Neuron (in vitro differentiated cells): Measurements from ENCODE around the gene TNIP1.

ENCODE experiments used
- H2AFZ ChIP-seq: one replicate; pipeline ENCODE4 v1.6.1; 2013; ENCODE audit warnings: low read depth, mild to moderate bottlenecking, inconsistent platforms, low read length, moderate library complexity
- H3K27me3 ChIP-seq: one replicate; pipeline ENCODE4 v1.6.1; 2013; ENCODE audit warnings: low read length; ENCODE audit not compliant: insufficient read depth
- H3K36me3 ChIP-seq: one replicate; pipeline ENCODE4 v1.6.1; 2013; ENCODE audit warnings: low read length; ENCODE audit not compliant: insufficient read depth
- H3K4me1 ChIP-seq: one replicate; pipeline ENCODE4 v1.6.1; 2013; ENCODE audit warnings: low read length; ENCODE audit not compliant: insufficient read depth
- H3K4me3 ChIP-seq: 2 replicates; pipeline ENCODE4 v1.5.1; 2013; ENCODE audit warnings: mild to moderate bottlenecking, low read length, moderate library complexity
- H3K9me3 ChIP-seq: one replicate; pipeline ENCODE4 v1.6.1; 2013; ENCODE audit warnings: low read length

The TNIP1 gene, protein sequence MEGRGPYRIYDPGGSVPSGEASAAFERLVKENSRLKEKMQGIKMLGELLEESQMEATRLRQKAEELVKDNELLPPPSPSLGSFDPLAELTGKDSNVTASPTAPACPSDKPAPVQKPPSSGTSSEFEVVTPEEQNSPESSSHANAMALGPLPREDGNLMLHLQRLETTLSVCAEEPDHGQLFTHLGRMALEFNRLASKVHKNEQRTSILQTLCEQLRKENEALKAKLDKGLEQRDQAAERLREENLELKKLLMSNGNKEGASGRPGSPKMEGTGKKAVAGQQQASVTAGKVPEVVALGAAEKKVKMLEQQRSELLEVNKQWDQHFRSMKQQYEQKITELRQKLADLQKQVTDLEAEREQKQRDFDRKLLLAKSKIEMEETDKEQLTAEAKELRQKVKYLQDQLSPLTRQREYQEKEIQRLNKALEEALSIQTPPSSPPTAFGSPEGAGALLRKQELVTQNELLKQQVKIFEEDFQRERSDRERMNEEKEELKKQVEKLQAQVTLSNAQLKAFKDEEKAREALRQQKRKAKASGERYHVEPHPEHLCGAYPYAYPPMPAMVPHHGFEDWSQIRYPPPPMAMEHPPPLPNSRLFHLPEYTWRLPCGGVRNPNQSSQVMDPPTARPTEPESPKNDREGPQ

DNA sequence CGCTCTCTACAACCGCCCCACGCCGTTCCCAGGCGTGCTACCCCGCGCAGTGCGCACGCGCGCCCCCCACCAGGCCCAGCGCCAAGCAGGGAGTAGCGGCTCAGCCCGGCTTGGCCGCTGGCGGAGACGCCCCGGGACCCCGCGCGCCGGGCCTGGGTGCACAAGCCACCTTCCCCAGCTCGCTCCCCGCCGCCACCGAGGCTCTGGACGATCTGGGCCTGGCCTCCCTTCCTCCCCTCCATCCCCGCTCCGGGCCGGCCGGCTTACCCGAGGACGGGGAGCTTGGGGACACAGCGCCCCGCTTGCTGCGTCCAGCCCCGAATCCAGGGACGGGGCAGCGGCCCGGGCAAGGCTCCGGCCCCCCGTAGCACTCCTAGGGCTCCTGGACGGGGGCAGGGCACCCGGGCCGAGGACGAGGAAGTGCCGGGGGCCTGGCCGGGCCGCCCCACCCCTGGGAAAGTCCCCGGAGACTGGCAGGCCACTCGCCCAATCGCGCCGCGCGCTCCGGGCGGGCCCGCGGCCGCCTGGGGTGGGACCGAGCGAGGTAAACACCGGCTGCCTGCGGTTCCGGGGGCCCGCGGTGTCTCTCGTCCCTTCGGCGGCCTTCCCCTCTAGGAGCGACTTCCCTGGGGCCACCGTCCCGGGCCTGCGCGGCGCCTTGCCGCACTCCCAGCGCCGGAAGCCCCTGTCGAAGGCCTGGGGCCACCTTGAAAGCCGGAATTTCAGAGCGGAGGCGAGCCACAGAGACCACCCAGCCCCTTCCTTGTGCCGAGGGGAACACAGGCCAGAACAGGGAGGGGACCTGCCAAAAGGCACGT is at the start of gene TNIP1:
TSS of gene TNIP1 (minus strand) at position 422 of the 818 bp plus-strand sequence. CDS start 15,939 bp downstream, outside the sequence.
- Histone ChIP-seq H3K4me1 (peaks cover 10% of the 10 kb centered on the region), H3K4me3 (peak within 1 kb of the TSS; percentile 93), H3K27me3 (peaks cover 3% of the 10 kb centered on the region), H3K9me3 (no peaks in the 10 kb centered on the region), H2AFZ (peak within 1 kb of the TSS; percentile 92), H3K36me3 (no peaks in the 10 kb centered on the region)

DNA sequence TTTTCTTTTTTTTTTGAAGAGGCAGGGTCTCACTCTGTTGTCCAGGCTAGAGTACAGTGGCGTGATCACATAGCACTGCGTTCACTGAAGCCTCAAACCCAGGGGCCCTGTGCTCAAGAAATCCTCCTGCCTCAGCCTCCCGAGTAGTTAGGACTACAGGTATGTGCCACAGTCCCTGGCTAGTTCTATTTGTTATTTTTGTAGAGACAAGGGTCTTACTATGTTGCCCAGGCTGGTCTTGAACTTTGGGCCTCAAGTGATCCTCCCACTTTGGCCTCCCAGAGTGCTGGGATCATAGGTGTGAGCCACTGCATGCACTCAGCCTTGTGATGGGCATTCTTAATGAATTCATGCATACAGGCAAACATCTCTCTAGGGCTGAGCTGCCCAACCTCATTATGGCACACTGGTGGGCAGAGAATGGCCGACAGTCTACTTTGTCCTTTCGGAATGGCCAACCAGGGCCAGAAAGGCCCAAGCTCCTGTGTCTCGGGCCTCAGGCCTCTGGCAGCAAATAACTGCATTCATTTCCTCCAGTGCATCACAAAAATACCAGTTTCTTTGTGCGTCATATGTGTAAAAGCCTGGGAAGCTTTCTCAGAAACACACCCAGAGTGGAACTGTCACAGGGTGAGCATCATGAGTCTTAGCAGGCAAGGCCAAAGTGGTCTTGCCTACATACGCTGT is 49.5 kb upstream of the TNIP1 start:
- peaks cover 3% of the 10 kb centered on the region for H3K4me1 ChIP-seq
- H3K4me3 ChIP-seq = no peak overlapping the region
- peaks cover 69% of the 10 kb centered on the region for H3K36me3 ChIP-seq
- no peak overlapping the region for H2AFZ ChIP-seq
- H3K27me3 ChIP-seq = no peaks in the 10 kb centered on the region
- no peaks in the 10 kb centered on the region for H3K9me3 ChIP-seq

DNA sequence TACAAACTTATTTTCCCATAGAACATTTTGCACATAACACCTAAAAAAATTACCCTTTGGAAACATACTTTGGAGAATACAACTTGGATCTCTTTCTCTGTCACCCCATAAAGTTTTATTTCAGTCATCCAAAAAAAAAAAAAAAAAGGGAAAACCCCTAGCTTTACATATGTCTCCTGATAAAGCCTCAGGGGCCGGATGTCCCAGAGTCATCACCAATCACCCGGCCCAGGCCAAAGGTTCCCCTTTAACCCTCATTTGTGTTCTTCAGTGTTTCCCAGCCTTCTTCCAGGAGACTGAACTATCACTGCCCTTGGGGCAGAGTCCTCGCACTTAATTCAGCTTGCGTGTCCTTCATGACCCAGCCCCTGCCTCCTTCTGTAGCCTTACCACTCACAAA is 48.0 kb upstream of the TNIP1 start:
- H3K4me1 ChIP-seq = peaks cover 3% of the 10 kb centered on the region
- no peaks in the 10 kb centered on the region for H3K9me3 ChIP-seq
- peaks cover 62% of the 10 kb centered on the region for H3K36me3 ChIP-seq
- no peak overlapping the region for H2AFZ ChIP-seq
- H3K4me3 ChIP-seq = no peak overlapping the region
- H3K27me3 ChIP-seq = no peaks in the 10 kb centered on the region

DNA sequence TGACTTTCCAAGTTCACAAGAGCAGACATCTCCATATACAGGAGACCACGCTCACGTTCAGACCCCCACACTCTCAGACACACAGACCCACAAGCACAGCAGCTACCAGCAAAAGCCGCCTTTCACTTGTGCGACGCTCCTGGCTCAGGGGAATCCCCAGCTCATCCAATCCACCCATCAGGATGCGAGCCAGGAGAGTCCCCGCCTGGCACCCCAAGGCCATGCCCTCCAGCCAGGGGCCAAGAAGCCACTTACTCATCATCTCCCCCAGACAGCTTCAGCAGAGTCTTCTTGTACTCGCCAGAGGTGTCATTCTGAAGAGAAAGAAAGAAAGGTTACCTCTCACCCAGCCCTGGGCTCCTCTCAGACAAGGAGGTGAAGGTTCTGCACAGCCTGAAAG is 47.1 kb upstream of the TNIP1 start:
- H3K36me3 ChIP-seq = peaks cover 58% of the 10 kb centered on the region

DNA sequence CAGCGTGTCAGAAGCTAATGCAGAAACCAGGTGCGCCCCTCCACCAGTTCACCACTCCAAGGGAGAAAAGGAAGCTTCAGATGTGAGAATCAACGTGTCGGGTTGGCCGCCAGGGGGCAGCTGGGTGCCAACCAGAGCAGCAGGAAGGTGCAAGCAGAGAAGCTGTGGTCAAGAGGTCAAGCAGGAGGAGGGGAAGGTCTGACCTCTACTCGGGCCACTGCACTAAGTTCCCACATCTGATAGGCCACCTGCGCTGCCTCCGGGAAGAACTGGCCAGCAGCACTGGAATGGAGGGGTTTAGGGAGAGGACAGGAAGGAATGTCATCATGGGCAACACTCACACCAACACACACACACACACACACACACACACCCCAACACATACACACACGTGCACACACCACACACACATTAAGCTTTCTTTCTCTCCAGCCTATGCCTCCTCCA is 45.4 kb upstream of the TNIP1 start:
- Histone ChIP-seq H3K4me3 (no peak overlapping the region), H3K36me3 (peaks cover 57% of the 10 kb centered on the region), H3K27me3 (no peaks in the 10 kb centered on the region)

More for the DNA sequence above, 47.1 kb upstream of the TNIP1 start:
- H3K4me1 ChIP-seq = peaks cover 3% of the 10 kb centered on the region
- H2AFZ ChIP-seq = no peak overlapping the region
- no peaks in the 10 kb centered on the region for H3K27me3 ChIP-seq
- no peaks in the 10 kb centered on the region for H3K9me3 ChIP-seq
- no peak overlapping the region for H3K4me3 ChIP-seq

DNA sequence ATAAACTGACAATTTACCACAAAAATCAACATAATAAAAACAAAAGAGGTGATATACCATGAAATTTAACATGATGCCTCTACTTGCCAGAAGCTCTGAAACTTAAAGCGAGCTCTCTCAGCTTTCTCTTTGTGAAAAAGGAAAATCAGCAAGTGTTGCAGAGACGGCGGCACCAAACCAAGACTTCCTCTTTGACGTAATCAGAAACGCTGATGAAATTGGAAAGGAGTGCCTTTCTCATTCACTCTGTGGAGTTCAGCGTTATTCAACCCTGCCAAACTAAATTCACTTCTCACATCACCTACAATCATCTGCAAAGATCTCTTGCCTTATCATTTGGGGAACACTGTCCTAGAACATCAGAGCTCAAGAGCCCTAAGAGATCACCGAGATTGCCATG is 44.6 kb upstream of the TNIP1 start:
- no peaks in the 10 kb centered on the region for H3K27me3 ChIP-seq
- H2AFZ ChIP-seq = no peak overlapping the region
- H3K9me3 ChIP-seq = no peaks in the 10 kb centered on the region
- no peak overlapping the region for H3K4me3 ChIP-seq
- peaks cover 3% of the 10 kb centered on the region for H3K4me1 ChIP-seq
- peaks cover 55% of the 10 kb centered on the region for H3K36me3 ChIP-seq

More for the DNA sequence above, 45.4 kb upstream of the TNIP1 start:
- peaks cover 3% of the 10 kb centered on the region for H3K4me1 ChIP-seq
- no peak overlapping the region for H2AFZ ChIP-seq
- H3K9me3 ChIP-seq = no peaks in the 10 kb centered on the region

DNA sequence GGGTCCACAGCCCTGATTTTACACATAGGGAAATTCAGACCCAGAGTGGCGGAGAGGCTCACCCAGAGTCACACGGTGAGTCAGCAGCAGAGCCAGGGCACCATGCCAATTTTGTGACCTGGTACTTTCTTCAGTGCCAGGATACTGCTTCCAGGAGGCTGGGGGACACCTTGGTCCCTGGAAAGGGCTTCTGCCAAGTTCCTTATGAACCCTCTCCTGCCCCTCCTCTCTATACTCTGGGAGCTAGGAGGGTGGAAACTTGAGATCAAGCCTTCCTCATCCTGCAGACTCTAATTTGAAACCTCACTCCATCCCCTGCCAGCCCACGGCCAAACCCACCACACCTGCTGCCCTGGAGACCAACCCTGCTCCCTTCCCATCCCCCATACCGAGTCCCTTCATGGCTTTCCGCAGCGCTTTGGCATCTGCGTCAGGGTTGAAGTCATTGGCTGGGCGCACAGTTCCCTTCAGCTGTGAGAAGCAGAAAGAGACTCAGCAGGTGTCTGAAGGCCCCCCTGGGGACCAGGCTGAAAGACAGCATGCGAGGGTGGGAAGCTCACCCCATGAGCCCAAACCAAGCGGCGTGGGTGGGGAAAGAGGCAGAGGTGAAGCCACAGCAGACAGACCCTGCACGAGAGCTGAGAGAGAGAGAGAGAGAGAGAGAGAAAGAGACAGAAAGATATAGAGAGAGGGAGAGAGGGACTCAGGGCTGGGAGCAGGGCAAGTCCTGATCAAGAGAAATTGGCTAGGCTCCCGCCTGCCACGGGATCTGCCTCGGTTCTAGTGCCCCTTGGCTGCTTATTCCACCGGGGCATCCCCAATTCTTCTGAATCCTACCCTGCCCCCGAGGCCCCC is 43.3 kb upstream of the TNIP1 start:
- Histone ChIP-seq H3K36me3 (peaks cover 51% of the 10 kb centered on the region), H3K27me3 (no peaks in the 10 kb centered on the region), H3K4me1 (peaks cover 3% of the 10 kb centered on the region), H2AFZ (no peak overlapping the region), H3K9me3 (no peaks in the 10 kb centered on the region), H3K4me3 (no peak overlapping the region)

DNA sequence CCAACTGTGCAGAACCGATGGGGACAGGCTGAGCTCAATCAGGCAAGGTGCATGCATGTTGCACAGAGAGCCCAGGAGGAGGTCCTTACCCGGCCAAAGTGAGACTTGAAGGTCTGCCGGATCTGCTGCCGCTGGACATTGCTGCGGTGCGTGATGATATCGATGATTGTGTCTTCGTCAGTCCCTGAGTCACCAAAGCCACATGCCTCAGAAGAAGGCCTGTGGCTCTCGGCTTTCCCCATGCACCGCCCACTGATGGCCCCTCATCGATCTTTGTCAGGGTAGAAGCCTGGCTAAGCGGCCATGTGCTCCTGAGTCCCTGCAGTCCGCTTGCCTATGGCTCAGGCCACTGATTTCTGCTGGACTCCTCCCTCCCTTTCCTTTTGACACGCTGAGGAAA is 42.0 kb upstream of the TNIP1 start:
- Histone ChIP-seq H3K27me3 (no peaks in the 10 kb centered on the region), H3K9me3 (no peaks in the 10 kb centered on the region), H3K36me3 (peaks cover 48% of the 10 kb centered on the region)

DNA sequence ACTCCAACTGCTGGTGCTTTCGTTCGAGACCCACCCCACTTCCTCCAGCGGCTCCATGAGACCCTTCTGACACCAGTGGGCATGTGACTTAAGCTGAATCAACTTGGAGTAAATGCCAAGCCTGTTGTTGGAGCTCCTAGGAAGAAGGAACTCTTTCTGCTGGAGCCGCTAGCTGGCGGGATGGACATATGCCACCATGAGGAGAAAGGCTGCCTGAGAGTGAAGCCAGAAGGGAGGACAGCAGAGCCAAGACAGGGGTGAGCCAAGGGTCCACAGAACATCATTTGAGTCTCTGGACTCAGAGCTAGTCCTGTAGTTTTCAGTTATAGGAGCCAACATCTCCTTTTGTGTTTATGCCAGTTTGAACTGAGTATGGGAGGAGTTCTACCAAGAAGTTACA is 40.8 kb upstream of the TNIP1 start:
- Histone ChIP-seq H3K36me3 (peaks cover 48% of the 10 kb centered on the region), H2AFZ (no peak overlapping the region), H3K4me3 (no peak overlapping the region), H3K27me3 (no peaks in the 10 kb centered on the region), H3K9me3 (no peaks in the 10 kb centered on the region), H3K4me1 (peaks cover 3% of the 10 kb centered on the region)

More for the DNA sequence above, 42.0 kb upstream of the TNIP1 start:
- no peak overlapping the region for H3K4me3 ChIP-seq
- H2AFZ ChIP-seq = no peak overlapping the region
- peaks cover 3% of the 10 kb centered on the region for H3K4me1 ChIP-seq

DNA sequence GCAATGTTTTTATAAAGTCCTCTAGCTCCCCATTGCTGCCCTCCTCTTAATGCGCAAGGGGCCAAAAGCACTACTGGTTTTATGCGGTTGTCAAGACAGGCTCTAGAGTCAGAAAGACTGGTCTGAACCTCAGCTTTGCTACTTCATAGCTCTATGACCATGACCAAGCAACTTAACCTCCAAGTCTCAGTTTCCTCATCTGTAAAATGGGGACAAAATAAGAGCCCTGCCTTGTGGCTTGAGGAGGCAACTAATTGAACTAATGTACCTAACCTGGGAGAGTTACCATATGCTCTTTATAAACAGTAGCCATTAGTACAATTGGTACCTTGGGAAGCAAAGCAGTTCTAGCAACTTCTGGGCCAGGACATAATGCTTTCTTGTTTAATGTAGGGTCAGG is 40.3 kb upstream of the TNIP1 start:
- Histone ChIP-seq H3K27me3 (no peaks in the 10 kb centered on the region), H3K36me3 (peaks cover 54% of the 10 kb centered on the region), H3K4me3 (no peak overlapping the region), H3K9me3 (no peaks in the 10 kb centered on the region), H2AFZ (no peak overlapping the region), H3K4me1 (no peaks in the 10 kb centered on the region)

DNA sequence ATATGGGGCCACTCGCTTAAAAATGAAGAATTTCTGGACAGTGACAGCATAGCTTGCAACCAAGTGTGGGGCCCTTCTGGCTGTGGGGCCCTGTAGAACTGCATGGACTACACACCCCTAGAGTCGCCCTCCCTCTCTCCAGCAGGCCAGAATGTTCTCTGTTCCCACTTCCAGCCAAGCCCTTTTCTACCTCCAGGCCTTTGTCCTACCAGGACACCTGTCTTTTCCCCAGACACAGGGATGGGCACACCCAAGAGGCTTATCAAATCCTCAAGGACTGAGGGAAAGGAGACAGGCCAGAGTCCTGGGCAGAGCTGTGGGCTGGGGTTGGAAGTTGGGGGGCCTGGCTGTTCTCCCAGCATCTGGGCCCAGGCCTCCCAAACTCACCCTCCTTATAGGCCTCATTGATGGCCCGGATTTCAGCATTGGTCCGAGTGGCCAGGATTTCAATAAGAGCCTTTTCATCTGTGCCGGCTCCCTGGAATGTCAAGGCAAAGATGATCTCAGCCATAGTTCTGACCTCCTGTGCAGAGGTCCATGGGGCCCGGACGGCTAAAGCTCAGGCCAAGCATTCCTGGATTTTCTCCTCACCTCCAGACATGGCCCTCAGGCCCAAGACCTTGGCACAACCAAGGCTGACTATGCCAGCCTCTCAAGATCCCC is 38.2 kb upstream of the TNIP1 start:
- H3K27me3 ChIP-seq = no peaks in the 10 kb centered on the region
- H3K36me3 ChIP-seq = peaks cover 49% of the 10 kb centered on the region
- H3K4me3 ChIP-seq = no peak overlapping the region
- H3K9me3 ChIP-seq = no peaks in the 10 kb centered on the region
- H2AFZ ChIP-seq = no peak overlapping the region
- H3K4me1 ChIP-seq = no peaks in the 10 kb centered on the region
